Activated CD8-positive, alpha-beta T cell treated with anti-CD3 and anti-CD28 coated beads for 36 hours (primary cell): ENCODE results near the gene PARM1. TPM values are rescaled to one million over a fixed set of nuclear protein-coding genes. Genes with fewer than 3 reads are reported as not detected.

Experiments
- ATAC-seq: fragments of 200-7000 bp; cut with Tn5 transposase; one replicate; pipeline ENCODE4 v1.10.0; 2021; ENCODE audit warnings: mild to moderate bottlenecking, moderate library complexity
- CTCF ChIA-PET: fragments of 350-600 bp; sonication (Branson Sonifier 250); formaldehyde crosslinking; loops from one replicate; lab custom pipeline; 2021; ENCODE audit warnings: antibody characterized with exemption; lab: Charles Lee
- POLR2A ChIA-PET: fragments of 350-600 bp; sonication (Branson Sonifier 250); formaldehyde crosslinking; loops from one replicate; lab custom pipeline; 2021; ENCODE audit warnings: antibody characterized with exemption; lab: Charles Lee
- DNase-seq: peaks from one replicate; pipeline ENCODE4 v3.0.0-alpha.2; 2020
- H3K27ac Mint-ChIP-seq: one replicate; pipeline ENCODE4 v1.8.0; 2021; ENCODE audit warnings: mild to moderate bottlenecking, mixed read lengths
- H3K27me3 Mint-ChIP-seq: one replicate; pipeline ENCODE4 v1.8.0; 2021; ENCODE audit warnings: mixed read lengths
- H3K36me3 Mint-ChIP-seq: one replicate; pipeline ENCODE4 v1.8.0; 2021; ENCODE audit warnings: low read depth, mixed read lengths
- H3K4me1 Mint-ChIP-seq: one replicate; pipeline ENCODE4 v1.8.0; 2021; ENCODE audit warnings: low read depth, mixed read lengths
- H3K4me3 Mint-ChIP-seq: one replicate; pipeline ENCODE4 v1.8.0; 2021; ENCODE audit warnings: mild to moderate bottlenecking, moderate library complexity, mixed read lengths
- H3K9me3 Mint-ChIP-seq: one replicate; pipeline ENCODE4 v1.8.0; 2021; ENCODE audit warnings: mixed read lengths
- intact Hi-C: fragments of 100-400 bp; cut with micrococcal nuclease; formaldehyde crosslinking; loops from one replicate; pipeline ENCODE4 v1.10.0; 2022
- total RNA-seq, 2 experiments: library from RNA; stranded (reverse); gene quantifications; one replicate each; pipeline ENCODE4 v1.2.3, GENCODE V29; 2021
- TF ChIP-seq, protein P1 (sequence below): fragments of 200-600 bp; IDR thresholded peaks from one replicate; pipeline ENCODE4 v1.8.0; 2022; ENCODE audit warnings: antibody characterized with exemption, mild to moderate bottlenecking

The PARM1 gene
- total RNA-seq, 2 experiments from 2014 or later: 0.07 TPM; not detected in 1

DNA sequence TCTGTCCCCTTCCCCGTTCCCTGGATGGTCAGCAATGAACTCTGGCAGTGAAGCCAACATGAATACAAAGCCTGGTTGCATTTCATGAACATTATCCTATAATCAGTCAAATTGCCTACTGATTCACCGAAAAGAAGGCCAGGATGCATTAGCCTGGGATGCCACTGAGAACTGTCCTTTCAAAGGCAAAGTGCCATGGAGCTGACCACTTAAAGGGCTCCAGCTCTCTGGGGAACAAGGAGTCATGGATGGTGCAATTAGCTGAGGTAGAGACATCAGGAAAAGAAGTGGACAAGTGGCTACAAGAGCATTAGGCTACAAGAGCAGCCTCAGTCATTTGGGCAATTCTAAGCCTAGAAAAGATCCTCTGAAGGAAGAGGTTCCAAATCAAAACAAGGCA lies 69.0 kb downstream of the PARM1 start:
- intact Hi-C loops: no loop called here
- TF ChIP-seq, protein P1, sequence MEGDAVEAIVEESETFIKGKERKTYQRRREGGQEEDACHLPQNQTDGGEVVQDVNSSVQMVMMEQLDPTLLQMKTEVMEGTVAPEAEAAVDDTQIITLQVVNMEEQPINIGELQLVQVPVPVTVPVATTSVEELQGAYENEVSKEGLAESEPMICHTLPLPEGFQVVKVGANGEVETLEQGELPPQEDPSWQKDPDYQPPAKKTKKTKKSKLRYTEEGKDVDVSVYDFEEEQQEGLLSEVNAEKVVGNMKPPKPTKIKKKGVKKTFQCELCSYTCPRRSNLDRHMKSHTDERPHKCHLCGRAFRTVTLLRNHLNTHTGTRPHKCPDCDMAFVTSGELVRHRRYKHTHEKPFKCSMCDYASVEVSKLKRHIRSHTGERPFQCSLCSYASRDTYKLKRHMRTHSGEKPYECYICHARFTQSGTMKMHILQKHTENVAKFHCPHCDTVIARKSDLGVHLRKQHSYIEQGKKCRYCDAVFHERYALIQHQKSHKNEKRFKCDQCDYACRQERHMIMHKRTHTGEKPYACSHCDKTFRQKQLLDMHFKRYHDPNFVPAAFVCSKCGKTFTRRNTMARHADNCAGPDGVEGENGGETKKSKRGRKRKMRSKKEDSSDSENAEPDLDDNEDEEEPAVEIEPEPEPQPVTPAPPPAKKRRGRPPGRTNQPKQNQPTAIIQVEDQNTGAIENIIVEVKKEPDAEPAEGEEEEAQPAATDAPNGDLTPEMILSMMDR: no peak
- no peak for DNase-seq
- Mint-ChIP-seq H3K36me3 (no peaks in the 10 kb centered on the region), H3K27ac (no peak overlapping the region), H3K9me3 (peaks cover 3% of the 10 kb centered on the region), H3K4me1 (no peaks in the 10 kb centered on the region), H3K4me3 (no peak overlapping the region), H3K27me3 (no peaks in the 10 kb centered on the region)
- CTCF ChIA-PET: no interaction called here
- POLR2A ChIA-PET: no interaction called here
- ATAC-seq: no peak

DNA sequence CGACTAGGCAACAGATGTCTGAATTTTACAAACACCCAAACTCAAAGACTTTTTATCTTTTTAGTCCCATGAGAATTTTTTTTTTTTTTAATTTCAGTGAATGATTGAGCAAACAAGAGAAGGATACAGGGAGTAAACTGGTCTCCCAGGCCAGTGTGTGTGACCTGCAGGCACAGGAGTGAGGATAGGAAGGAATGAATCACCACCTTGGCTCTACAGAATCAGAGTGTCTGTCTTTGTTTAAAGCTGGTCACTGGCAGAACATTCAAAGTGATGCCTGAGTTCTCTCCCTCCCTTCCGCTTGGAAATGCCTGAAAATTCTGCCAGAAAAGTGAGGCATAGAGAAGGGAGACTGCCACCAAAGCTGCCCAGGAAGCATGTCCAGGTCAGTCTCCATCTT lies 69.5 kb downstream of the PARM1 start:
- H3K27ac Mint-ChIP-seq: no peak overlapping the region
- H3K4me3 Mint-ChIP-seq: no peak overlapping the region
- H3K9me3 Mint-ChIP-seq: peaks cover 3% of the 10 kb centered on the region
- ATAC-seq: no peak
- CTCF ChIA-PET: no interaction called here
- POLR2A ChIA-PET: no interaction called here
- H3K27me3 Mint-ChIP-seq: no peaks in the 10 kb centered on the region
- intact Hi-C loops: no loop called here
- H3K4me1 Mint-ChIP-seq: no peaks in the 10 kb centered on the region
- no peaks in the 10 kb centered on the region for H3K36me3 Mint-ChIP-seq
- no peak for DNase-seq
- TF ChIP-seq, protein P1: no peak

DNA sequence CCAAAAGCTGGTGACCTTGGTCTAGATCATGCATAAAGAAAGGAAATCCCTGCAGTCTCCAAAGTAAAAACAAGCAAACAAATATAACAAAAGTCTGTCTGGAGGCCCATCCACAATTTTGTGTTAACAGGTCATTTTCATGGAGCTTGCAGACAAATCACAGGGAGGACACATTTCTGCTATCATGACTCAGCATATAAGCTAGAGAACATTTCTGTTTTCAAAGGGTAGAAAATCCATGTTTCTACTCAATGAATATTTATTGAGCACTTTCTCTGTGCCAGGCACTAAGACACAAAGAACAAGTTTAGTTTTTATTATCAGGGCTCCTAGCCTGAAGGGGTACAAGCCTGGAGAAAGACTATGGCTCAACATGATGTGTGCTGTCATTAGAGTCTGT lies 71.1 kb downstream of the PARM1 start:
- no peaks in the 10 kb centered on the region for H3K4me1 Mint-ChIP-seq
- POLR2A ChIA-PET: no interaction called here
- H3K27me3 Mint-ChIP-seq: no peaks in the 10 kb centered on the region
- H3K4me3 Mint-ChIP-seq: no peak overlapping the region
- no peaks in the 10 kb centered on the region for H3K36me3 Mint-ChIP-seq
- no peak for DNase-seq
- no peak overlapping the region for H3K27ac Mint-ChIP-seq
- ATAC-seq: no peak
- H3K9me3 Mint-ChIP-seq: peaks cover 3% of the 10 kb centered on the region
- CTCF ChIA-PET: no interaction called here
- intact Hi-C loops: no loop called here
- TF ChIP-seq, protein P1: no peak

DNA sequence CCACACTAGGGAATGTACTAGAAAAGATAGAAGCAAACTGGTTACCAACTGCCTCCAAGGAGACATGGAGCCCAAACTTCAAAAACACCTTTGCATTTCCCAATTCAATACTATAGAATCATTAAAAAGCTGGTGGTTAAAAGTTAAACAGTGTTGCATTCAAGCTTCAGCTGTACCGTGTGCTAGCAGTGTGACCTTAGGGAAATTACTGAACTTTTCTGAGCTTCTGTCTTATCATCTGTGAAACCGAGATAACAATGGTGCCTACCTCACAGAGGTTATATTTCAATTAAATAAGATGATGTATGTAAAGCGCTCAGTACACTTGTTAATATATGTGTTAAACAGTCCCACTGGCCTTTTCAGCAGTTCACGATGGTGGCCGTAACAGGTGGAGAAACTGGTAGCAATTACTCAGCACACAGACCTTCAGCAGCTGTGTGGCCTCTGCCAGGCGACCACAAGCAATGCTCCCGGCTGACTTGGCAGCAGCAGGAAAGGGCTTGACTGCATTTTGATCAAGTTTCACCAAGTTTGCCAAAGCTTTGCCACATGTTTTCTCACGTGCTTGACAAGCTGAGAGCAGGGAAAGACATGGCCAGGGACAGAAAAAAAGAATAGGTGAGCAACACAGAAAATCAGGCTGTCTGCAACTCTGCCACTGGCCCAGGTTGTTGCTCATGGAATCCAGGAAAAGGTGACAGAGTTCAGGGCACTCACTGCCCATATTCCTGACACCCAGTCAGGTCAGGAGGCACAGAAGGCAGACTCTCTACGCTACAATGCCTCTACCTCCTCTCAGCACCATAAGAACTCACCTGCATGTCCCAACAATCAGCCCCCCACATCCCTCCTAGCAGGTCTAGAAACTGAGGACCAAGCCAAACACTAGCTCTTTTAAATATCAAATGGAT lies 72.1 kb downstream of the PARM1 start:
- no peaks in the 10 kb centered on the region for H3K27me3 Mint-ChIP-seq
- H3K27ac Mint-ChIP-seq: no peak overlapping the region
- ATAC-seq (no peak), DNase-seq (no peak)
- intact Hi-C loops: no loop called here
- ChIA-PET POLR2A (no interaction called here), CTCF (no interaction called here)
- H3K4me1 Mint-ChIP-seq: no peaks in the 10 kb centered on the region
- H3K9me3 Mint-ChIP-seq: peaks cover 6% of the 10 kb centered on the region
- no peak overlapping the region for H3K4me3 Mint-ChIP-seq
- TF ChIP-seq, protein P1: no peak
- no peaks in the 10 kb centered on the region for H3K36me3 Mint-ChIP-seq

DNA sequence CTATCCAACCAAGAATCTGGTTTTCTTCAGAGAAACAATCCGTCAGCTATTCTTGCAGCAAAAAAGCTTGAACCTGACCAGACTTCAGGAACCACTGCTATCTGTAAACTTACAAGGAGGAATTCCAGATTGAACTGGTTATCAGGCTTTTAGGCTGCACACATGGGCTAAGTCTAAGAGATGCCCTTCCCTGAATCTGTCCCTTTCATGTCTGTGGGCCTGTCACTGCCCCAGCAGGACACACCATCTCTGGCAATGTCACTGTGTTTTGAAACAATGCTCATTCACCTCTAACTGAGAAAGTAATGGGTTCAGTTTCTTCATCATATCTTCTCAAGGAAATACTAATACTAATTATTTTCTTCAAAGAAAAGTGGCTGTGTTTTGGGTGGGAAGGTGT lies 72.8 kb downstream of the PARM1 start:
- no peaks in the 10 kb centered on the region for H3K36me3 Mint-ChIP-seq
- ChIA-PET CTCF (no interaction called here), POLR2A (no interaction called here)
- no peak overlapping the region for H3K27ac Mint-ChIP-seq
- no peak for DNase-seq
- no peak for ATAC-seq
- peaks cover 7% of the 10 kb centered on the region for H3K9me3 Mint-ChIP-seq
- TF ChIP-seq, protein P1: no peak
- H3K27me3 Mint-ChIP-seq: no peaks in the 10 kb centered on the region
- intact Hi-C loops: no loop called here
- H3K4me1 Mint-ChIP-seq: no peaks in the 10 kb centered on the region
- no peak overlapping the region for H3K4me3 Mint-ChIP-seq
